B cell (primary cell): Measurements from ENCODE around the gene OR4C13.
A peak's percentile ranks its signal among the peaks of the same experiment; 100 is the strongest.

ENCODE experiments used
- EZH2 ChIP-seq: IDR thresholded peaks from 2 replicates; pipeline ENCODE4 v1.6.1; 2012; ENCODE audit warnings: borderline replicate concordance, low read depth, mild to moderate bottlenecking, moderate library complexity, low read length; ENCODE audit not compliant: insufficient read depth, poor library complexity, severe bottlenecking
- TF ChIP-seq, protein P1 (sequence below): fragments of 200-600 bp; IDR thresholded peaks from one replicate; pipeline ENCODE4 v1.8.0; 2022; ENCODE audit warnings: antibody characterized with exemption, mild to moderate bottlenecking

GRCh38 chr11:49995565-49995964, 43.4 kb downstream of the OR4C13 start:
- TF ChIP-seq, protein P1, sequence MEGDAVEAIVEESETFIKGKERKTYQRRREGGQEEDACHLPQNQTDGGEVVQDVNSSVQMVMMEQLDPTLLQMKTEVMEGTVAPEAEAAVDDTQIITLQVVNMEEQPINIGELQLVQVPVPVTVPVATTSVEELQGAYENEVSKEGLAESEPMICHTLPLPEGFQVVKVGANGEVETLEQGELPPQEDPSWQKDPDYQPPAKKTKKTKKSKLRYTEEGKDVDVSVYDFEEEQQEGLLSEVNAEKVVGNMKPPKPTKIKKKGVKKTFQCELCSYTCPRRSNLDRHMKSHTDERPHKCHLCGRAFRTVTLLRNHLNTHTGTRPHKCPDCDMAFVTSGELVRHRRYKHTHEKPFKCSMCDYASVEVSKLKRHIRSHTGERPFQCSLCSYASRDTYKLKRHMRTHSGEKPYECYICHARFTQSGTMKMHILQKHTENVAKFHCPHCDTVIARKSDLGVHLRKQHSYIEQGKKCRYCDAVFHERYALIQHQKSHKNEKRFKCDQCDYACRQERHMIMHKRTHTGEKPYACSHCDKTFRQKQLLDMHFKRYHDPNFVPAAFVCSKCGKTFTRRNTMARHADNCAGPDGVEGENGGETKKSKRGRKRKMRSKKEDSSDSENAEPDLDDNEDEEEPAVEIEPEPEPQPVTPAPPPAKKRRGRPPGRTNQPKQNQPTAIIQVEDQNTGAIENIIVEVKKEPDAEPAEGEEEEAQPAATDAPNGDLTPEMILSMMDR = peak; percentile 48
- no peak for TF ChIP-seq EZH2
